ENCODE data around the gene AAR2. TPM values are rescaled to one million over a fixed set of nuclear protein-coding genes. Genes with fewer than 3 reads are reported as not detected.

AAR2 gene
- total RNA-seq, 1 donor from 2014 or later, result 19.7 TPM

- no peaks in the 10 kb centered on the region for H3K79me2 ChIP-seq (ENCODE audit: low read depth)
- TF ChIP-seq, protein P1, sequence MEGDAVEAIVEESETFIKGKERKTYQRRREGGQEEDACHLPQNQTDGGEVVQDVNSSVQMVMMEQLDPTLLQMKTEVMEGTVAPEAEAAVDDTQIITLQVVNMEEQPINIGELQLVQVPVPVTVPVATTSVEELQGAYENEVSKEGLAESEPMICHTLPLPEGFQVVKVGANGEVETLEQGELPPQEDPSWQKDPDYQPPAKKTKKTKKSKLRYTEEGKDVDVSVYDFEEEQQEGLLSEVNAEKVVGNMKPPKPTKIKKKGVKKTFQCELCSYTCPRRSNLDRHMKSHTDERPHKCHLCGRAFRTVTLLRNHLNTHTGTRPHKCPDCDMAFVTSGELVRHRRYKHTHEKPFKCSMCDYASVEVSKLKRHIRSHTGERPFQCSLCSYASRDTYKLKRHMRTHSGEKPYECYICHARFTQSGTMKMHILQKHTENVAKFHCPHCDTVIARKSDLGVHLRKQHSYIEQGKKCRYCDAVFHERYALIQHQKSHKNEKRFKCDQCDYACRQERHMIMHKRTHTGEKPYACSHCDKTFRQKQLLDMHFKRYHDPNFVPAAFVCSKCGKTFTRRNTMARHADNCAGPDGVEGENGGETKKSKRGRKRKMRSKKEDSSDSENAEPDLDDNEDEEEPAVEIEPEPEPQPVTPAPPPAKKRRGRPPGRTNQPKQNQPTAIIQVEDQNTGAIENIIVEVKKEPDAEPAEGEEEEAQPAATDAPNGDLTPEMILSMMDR (IDR thresholded peaks at IDR 0.05), result peak; percentile 97
- TF ChIP-seq EZH2phosphoT487 (IDR thresholded peaks at IDR 0.05), result no peak
- H3K27ac Mint-ChIP-seq, result no peak overlapping the region
- H3K4me3 Mint-ChIP-seq, result no peak overlapping the region
- H4K20me1 ChIP-seq (ENCODE audit: low read depth), result no peaks in the 10 kb centered on the region
- DNase-seq (ENCODE audit: low spot score), result peak; percentile 78
- H3K9me3 Mint-ChIP-seq, result no peaks in the 10 kb centered on the region
- H3K27me3 Mint-ChIP-seq (ENCODE audit: insufficient read depth, low read depth), result peaks cover 3% of the 10 kb centered on the region
- H3K9me3 ChIP-seq (ENCODE audit: low read depth), result no peaks in the 10 kb centered on the region
- H2AFZ ChIP-seq (replicated peaks), result no peak overlapping the region
- H3K9ac ChIP-seq, result no peak overlapping the region
- no peaks in the 10 kb centered on the region for H3F3A ChIP-seq (ENCODE audit: low read depth)
- no peak overlapping the region for H3K4me2 ChIP-seq
- H3K4me1 ChIP-seq, result no peaks in the 10 kb centered on the region
- H3K4me1 Mint-ChIP-seq, result peaks cover 6% of the 10 kb centered on the region
- H3K4me3 ChIP-seq, result no peak overlapping the region
- H3K36me3 Mint-ChIP-seq, result peaks cover 6% of the 10 kb centered on the region
- no peaks in the 10 kb centered on the region for H3K36me3 ChIP-seq
- H3K27ac ChIP-seq, result no peak overlapping the region
- no peaks in the 10 kb centered on the region for H3K27me3 ChIP-seq
Measured at GRCh38 chr20:36202891-36203338, 33.4 kb upstream of the AAR2 start.

- no peaks in the 10 kb centered on the region for H3F3A ChIP-seq (ENCODE audit: low read depth)
- no peaks in the 10 kb centered on the region for H3K4me1 ChIP-seq
- H3K36me3 ChIP-seq, result no peaks in the 10 kb centered on the region
- peaks cover 6% of the 10 kb centered on the region for H3K4me1 Mint-ChIP-seq
- no peaks in the 10 kb centered on the region for H3K27me3 ChIP-seq
- DNase-seq (ENCODE audit: low spot score), result no peak
- no peak overlapping the region for H3K9ac ChIP-seq
- H3K9me3 ChIP-seq (ENCODE audit: low read depth), result no peaks in the 10 kb centered on the region
- H4K20me1 ChIP-seq (ENCODE audit: low read depth), result no peaks in the 10 kb centered on the region
- H3K4me3 ChIP-seq, result no peak overlapping the region
- TF ChIP-seq EZH2phosphoT487 (IDR thresholded peaks at IDR 0.05), result no peak
- TF ChIP-seq, protein P1 (IDR thresholded peaks at IDR 0.05), result no peak
- TF ChIP-seq EZH2 (IDR thresholded peaks at IDR 0.05), result no peak
- H3K27ac Mint-ChIP-seq, result no peak overlapping the region
- no peak overlapping the region for H3K4me2 ChIP-seq
- H3K27ac ChIP-seq, result no peak overlapping the region
- H2AFZ ChIP-seq (replicated peaks), result no peak overlapping the region
- no peaks in the 10 kb centered on the region for H3K79me2 ChIP-seq (ENCODE audit: low read depth)
- H3K36me3 Mint-ChIP-seq, result peaks cover 8% of the 10 kb centered on the region
- H3K27me3 Mint-ChIP-seq (ENCODE audit: insufficient read depth, low read depth), result peaks cover 3% of the 10 kb centered on the region
- no peaks in the 10 kb centered on the region for H3K9me3 Mint-ChIP-seq
- no peak overlapping the region for H3K4me3 Mint-ChIP-seq
Measured at GRCh38 chr20:36203861-36204260, 32.4 kb upstream of the AAR2 start.

DNA sequence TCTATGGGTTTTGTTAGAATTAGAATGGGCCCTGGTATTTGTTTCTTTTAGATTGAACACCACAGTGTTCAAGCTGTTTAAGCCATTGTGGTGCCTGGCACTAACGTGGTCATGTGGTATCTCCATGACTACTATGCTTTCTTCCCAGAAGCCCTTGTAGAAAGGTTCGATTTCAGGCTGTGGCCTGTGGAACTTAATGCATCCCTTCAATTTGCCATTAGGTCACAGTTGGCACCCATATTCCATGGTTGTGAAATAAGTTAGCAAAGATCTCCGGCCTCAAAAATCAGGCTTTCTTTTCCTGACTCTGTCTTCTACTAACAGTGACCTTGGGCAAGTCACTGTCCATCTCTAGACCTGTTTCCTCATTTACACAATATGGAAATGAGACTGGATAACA lies 31.3 kb upstream of the AAR2 start:
- Mint-ChIP-seq H3K4me1 (peaks cover 4% of the 10 kb centered on the region), H3K27me3 (ENCODE audit: insufficient read depth, low read depth) (peaks cover 5% of the 10 kb centered on the region), H3K9me3 (no peaks in the 10 kb centered on the region), H3K27ac (no peak overlapping the region), H3K36me3 (peaks cover 9% of the 10 kb centered on the region), H3K4me3 (no peak overlapping the region)
- Histone ChIP-seq H3K9me3 (ENCODE audit: low read depth) (no peaks in the 10 kb centered on the region), H3F3A (ENCODE audit: low read depth) (no peaks in the 10 kb centered on the region), H3K36me3 (no peaks in the 10 kb centered on the region), H3K27ac (no peak overlapping the region), H3K27me3 (no peaks in the 10 kb centered on the region), H3K79me2 (ENCODE audit: low read depth) (no peaks in the 10 kb centered on the region), H4K20me1 (ENCODE audit: low read depth) (no peaks in the 10 kb centered on the region), H3K4me3 (no peak overlapping the region), H3K9ac (no peak overlapping the region), H3K4me1 (no peaks in the 10 kb centered on the region), H3K4me2 (no peak overlapping the region), H2AFZ (replicated peaks) (no peak overlapping the region)
- TF ChIP-seq EZH2 (IDR thresholded peaks at IDR 0.05) (no peak), EZH2phosphoT487 (IDR thresholded peaks at IDR 0.05) (no peak)
- TF ChIP-seq, protein P1 (IDR thresholded peaks at IDR 0.05), result no peak
- no peak for DNase-seq (ENCODE audit: low spot score)
